Activated naive CD4-positive, alpha-beta T cell treated with anti-CD3 and anti-CD28 coated beads, Interleukin-2, amount 50 U/mL, for 72 hours (primary cell): Measurements from ENCODE around the gene PNMA8B. TPM values are rescaled to one million over a fixed set of nuclear protein-coding genes. Genes with fewer than 3 reads are reported as not detected.
"Not testable (repeated sequence)": the region's sequence is repeated elsewhere in the genome, so short reads cannot be mapped to it uniquely, and the experiment has no call there.

Source experiments
- ATAC-seq, 2 donors: fragments of 150-1000 bp; cut with Tn5 transposase; 2 replicates each; pipeline ENCODE4 v1.10.0; 2021; ENCODE audit warnings: mild to moderate bottlenecking in 2 of 2, moderate library complexity in 2 of 2
- DNase-seq, 2 donors: peaks; one replicate each; pipeline ENCODE4 v3.0.0; 2021 to 2022; ENCODE audit warnings: low spot score in 2 of 2
- H3K27ac Mint-ChIP-seq, 2 donors: one replicate each; pipeline ENCODE4 v1.8.0; 2022; ENCODE audit warnings: mild to moderate bottlenecking in 2 of 2, mixed read lengths in 2 of 2
- H3K36me3 Mint-ChIP-seq, 2 donors: one replicate each; pipeline ENCODE4 v1.8.0; 2022; ENCODE audit warnings: mixed read lengths in 2 of 2
- H3K9me3 Mint-ChIP-seq, 2 donors: one replicate each; pipeline ENCODE4 v1.8.0; 2022; ENCODE audit warnings: mixed read lengths in 2 of 2
- total RNA-seq, 2 donors: library from RNA; stranded (reverse); gene quantifications; one replicate each; pipeline ENCODE4 v1.2.3, GENCODE V29; 2022

PNMA8B gene
- total RNA-seq, 2 donors from 2014 or later, result 0.06 to 0.43 TPM

DNA sequence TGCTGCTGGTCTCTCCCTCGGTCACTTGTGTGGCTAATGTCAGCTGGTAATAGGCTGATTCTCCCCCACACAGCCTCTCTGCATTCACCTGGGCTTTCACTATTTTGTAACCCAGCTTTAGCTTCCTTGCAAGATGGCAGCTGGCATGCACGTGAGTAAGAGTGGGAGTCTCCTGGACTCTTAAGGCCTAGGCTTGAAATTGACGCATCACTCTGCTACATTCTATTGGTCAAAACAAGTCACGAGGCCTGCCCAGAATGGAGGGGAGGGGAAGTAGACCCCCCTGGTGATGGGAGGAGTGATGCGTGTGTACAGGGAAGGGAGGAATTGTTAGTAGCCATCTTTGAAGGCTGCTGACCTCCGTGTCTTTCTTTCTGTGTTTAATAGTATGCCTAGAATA, 24.9 kb upstream of the PNMA8B start:
- ATAC-seq (no peak), DNase-seq (no peak)
- Mint-ChIP-seq H3K9me3 (peaks cover 0 to 21% of the 10 kb centered on the region in 2 donors), H3K36me3 (peaks cover 9 to 32% of the 10 kb centered on the region in 2 donors), H3K27ac (peak overlapping the region in 1 of 2 donors; percentile 94)

DNA sequence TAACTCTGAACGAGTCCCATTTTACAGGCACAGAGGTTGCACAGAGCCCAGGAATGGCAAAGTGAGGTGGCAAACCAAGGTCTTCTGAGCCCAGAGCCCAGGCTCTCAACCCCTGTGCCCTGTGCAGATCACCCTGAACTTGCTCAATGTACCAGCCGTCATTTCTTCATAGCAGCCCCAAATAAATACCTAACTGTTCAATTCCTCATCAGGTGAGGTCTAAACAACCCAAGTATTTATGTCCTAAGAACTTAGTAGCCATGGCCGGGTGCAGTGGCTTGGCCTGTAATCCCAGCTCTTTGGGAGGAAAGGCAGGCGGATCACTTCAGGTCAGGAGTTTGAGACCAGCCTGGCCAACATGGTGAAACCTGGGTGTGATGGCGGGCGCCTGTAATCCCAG, 21.8 kb upstream of the PNMA8B start:
- peak overlapping the region in 1 of 2 donors; percentile 74 for H3K27ac Mint-ChIP-seq
- H3K9me3 Mint-ChIP-seq, result peaks cover 0 to 4% of the 10 kb centered on the region in 2 donors
- ATAC-seq (no peak), DNase-seq (no peak)
- H3K36me3 Mint-ChIP-seq, result peaks cover 0 to 1% of the 10 kb centered on the region in 2 donors

DNA sequence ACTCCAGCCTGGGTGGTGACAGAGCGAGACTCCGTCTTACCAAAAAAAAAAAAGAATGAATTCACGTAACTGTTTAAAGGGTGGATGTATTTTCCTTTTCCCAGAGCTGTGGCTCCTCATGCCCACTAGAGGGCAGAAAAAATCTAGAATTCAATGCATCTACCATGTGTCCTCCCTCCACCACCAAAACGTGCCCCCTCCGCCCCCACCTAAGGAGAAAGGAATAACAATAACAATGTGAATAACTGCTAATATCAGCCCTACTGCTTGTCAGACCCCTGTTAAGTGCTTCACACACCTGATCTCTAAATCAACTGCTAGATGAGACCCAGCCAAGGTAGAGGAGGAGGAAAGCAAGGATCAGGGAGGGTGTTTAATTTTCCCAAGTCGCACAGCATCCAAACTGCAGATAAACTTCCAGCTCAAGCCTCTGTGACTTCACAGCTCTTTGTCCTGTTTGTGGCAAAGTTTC, 20.2 kb upstream of the PNMA8B start:
- peak overlapping the region in 1 of 2 donors; percentile 74 for H3K27ac Mint-ChIP-seq
- DNase-seq, result peak in 1 of 2 donors; percentile 53

DNA sequence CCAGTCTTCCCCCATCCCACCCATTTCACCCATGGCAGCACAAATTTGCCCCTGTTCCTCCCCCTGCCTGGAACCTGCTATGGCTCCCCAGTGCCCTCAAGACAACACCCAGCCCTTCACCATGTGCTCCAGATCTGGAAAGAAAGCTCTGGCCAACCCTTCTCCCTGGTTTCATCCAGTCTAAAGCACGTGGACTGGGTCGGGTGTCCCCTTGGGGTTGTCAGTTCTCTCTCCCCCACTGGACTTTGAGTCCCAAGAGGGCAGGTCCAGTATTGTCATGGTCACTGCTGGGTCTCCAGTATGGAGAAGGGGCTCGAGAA, 19.6 kb upstream of the PNMA8B start:
- DNase-seq (no peak), ATAC-seq (no peak)
- H3K36me3 Mint-ChIP-seq, result peaks cover 0 to 8% of the 10 kb centered on the region in 2 donors
- peak overlapping the region in 1 of 2 donors; percentile 74 for H3K27ac Mint-ChIP-seq
- peaks cover 0 to 4% of the 10 kb centered on the region in 2 donors for H3K9me3 Mint-ChIP-seq

More for the DNA sequence above, 20.2 kb upstream of the PNMA8B start:
- peak; percentile 72 to 75 for ATAC-seq
- Mint-ChIP-seq H3K36me3 (peaks cover 0 to 6% of the 10 kb centered on the region in 2 donors), H3K9me3 (peaks cover 0 to 2% of the 10 kb centered on the region in 2 donors)

DNA sequence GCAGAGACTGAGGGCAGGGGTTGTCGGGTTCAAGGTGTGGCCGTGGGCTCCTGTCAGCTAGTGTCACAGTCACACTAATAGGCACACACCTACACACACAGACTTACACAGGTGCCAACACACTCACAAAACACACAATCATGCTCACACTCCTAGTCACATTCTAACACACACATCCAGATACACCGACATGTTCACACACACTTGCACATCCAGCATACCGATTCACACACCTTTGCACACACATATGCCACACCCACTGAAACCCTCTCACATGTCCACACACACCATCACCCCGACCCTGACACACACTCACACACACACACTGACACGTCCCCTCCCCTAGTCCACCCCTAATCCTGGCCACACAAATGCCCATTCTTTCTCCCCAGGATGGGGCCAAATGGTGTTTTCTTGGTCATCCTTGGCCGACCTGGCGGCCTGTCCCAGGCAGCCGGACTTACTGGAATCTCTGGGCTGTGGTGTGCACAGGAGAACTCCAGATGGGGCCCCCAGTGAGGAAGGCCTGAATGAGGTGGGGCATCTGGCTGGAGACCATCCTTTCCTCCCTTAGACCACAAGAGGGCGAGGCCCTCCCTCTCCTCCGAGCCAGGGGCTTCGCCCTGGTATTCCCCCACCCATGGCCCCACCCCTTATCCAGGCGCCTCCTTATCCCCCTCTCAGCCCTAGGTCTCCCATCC, 19.1 kb upstream of the PNMA8B start:
- Mint-ChIP-seq H3K9me3 (peaks cover 0 to 4% of the 10 kb centered on the region in 2 donors), H3K27ac (no peak overlapping the region), H3K36me3 (peaks cover 0 to 8% of the 10 kb centered on the region in 2 donors)
- ATAC-seq (no peak), DNase-seq (no peak)

DNA sequence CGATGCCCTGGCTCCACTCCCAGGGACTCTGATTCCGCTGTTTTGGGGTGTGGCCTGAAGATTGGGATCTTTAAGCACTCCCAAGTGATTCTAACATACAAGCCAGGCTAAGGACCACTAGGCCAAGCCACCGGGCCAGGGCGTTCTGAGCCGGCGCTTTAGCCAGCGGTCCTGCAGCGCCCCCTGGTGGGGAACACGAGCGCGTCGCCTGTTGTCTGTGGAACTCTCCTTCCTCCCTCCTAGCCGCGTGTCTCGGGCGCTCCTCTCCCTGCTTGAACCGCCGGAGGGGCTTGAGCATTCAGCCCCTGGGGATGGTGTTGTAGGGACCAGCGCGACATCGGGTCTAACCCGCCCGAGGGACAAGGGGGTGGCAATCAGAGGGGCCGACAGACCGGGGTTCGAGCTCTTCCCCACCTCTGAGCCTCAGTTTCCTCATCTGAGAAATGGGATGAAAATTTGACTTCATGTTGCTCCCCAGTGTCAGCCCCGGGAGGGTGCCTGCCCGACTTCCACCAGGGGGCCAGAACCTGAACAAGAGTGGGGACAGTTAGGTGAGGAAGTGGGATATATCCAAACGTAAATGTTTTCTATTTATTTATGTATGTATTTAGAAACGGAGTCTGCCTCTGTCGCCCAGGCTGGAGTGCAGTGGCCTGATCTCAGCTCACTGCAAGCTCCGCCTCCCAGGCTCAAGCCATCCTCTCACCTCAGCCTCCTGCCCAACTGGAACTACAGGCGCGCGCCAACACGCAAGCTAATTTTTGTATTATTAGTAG, 18.0 kb upstream of the PNMA8B start:
- peak; percentile 82 to 85 for ATAC-seq
- peaks cover 0 to 8% of the 10 kb centered on the region in 2 donors for H3K36me3 Mint-ChIP-seq
- H3K9me3 Mint-ChIP-seq, result peaks cover 0 to 4% of the 10 kb centered on the region in 2 donors
- DNase-seq, result peak; percentile 73 to 93
- no peak overlapping the region for H3K27ac Mint-ChIP-seq

DNA sequence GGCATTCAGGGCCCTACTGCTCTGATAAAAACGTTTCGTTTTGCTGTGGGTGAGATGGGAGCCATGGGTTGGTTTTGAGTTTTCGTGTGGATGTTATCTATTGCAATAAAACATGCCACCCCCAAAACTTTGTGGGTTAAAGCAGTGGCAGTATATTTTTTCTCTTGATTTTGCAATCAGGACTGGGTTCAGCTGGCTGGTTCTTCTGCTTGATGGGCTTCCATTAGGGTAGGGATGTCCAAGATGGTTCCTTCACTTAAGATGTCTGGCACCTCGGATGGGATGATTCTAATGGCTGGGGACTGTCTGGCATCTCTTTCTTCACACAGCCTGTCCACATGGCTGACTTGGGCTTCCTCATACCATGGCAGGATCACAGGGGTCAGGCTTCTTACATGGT, 15.6 kb upstream of the PNMA8B start:
- DNase-seq (no peak), ATAC-seq (no peak)
- H3K36me3 Mint-ChIP-seq, result peaks cover 0 to 8% of the 10 kb centered on the region in 2 donors
- no peak overlapping the region for H3K27ac Mint-ChIP-seq
- H3K9me3 Mint-ChIP-seq, result peaks cover 0 to 4% of the 10 kb centered on the region in 2 donors

DNA sequence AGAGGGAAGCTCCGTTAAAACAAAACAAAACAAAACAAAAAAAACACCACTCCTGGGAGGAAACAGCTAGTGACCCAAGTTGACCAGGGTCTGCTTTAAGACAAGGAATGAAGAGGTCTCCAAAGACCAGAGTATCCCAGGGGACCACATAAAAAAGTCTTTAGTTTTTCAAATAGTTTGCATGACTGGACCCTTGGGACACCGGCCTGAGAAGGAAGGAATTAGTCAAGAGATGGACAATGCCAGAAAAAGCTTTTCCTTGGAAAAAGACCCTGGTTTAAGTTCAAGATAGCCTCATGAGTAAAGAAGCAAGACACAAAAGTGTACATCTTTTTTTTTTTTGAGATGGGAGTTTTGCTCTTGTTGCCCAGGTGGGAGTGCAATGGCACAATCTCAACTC, 12.5 kb upstream of the PNMA8B start:
- H3K9me3 Mint-ChIP-seq, result peaks cover 0 to 4% of the 10 kb centered on the region in 2 donors
- peaks cover 0 to 8% of the 10 kb centered on the region in 2 donors for H3K36me3 Mint-ChIP-seq
- no peak overlapping the region for H3K27ac Mint-ChIP-seq
- DNase-seq, result no peak
- no peak for ATAC-seq

DNA sequence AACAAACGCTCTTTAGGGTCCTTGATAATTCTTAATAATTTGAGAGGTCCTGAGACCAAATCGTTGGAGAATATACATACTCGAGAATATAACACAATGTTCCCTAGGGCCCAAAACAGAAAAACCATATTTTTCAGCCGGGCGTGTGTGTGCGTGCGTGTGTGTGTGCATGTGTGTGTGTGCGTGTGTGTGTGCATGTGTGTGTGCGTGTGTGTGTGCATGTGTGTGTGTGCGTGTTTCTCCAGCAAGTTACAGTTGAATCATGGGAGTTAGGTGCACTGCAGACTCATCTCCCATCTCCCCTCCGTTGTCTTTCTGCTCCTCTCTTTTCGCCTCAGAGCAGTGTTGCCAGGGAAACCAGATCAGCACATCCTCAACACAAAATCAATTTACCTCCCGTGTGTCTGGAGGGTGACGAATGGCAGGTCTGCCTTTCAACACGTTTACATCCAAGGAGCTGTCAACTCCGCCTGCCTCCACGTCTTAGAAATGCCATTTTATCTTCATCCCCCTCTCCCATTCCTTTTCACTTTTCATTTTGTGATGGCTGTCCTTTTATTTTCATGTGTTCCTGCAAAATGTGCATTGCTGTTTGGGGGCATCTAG, 8.3 kb upstream of the PNMA8B start:
- no peak for ATAC-seq
- Mint-ChIP-seq H3K36me3 (no peaks in the 10 kb centered on the region), H3K9me3 (no peaks in the 10 kb centered on the region), H3K27ac (no peak overlapping the region)
- DNase-seq, result no peak

DNA sequence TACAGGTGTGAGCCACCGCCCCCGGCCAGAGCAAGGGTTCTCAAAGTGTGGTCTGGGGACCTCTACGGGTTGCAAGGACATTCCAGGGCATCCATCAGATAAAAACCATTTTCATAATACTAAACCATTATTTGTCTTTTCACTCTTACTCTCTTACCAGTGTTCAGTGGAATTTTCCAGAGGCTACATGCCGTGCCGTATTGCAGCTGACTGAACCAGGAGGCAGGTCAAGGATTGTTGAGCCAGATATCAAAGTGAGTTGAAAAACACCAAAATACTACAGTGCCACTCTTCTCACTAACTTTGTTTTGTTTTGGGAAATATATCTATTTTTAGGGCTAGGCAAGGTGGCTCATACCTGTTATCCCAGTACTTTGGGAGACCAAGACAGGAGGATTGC, 7.2 kb upstream of the PNMA8B start:
- Mint-ChIP-seq H3K36me3 (no peaks in the 10 kb centered on the region), H3K9me3 (no peaks in the 10 kb centered on the region), H3K27ac (no peak overlapping the region)
- no peak for ATAC-seq
- no peak for DNase-seq

DNA sequence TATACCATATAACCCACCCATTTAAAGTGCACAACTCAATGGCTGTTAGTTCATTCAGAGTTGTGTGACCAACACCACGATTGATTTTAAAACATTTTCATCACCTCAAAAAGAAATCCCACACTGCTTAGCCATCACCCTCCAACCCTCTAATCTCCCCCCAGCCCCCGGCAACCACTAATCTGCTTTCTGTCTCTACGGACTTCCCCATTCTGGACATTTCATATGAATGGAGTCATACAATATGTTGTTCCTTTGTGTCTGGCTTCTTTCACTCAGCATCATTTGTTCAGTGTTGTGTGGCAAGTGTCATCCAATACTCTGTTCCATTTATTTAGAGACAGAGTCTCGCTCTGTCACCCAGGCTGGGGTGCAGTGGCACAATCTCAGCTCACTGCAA, 4.0 kb upstream of the PNMA8B start:
- H3K27ac Mint-ChIP-seq, result no peak overlapping the region
- DNase-seq (no peak), ATAC-seq (no peak)
- no peaks in the 10 kb centered on the region for H3K9me3 Mint-ChIP-seq
- H3K36me3 Mint-ChIP-seq, result peaks cover 0 to 1% of the 10 kb centered on the region in 2 donors

DNA sequence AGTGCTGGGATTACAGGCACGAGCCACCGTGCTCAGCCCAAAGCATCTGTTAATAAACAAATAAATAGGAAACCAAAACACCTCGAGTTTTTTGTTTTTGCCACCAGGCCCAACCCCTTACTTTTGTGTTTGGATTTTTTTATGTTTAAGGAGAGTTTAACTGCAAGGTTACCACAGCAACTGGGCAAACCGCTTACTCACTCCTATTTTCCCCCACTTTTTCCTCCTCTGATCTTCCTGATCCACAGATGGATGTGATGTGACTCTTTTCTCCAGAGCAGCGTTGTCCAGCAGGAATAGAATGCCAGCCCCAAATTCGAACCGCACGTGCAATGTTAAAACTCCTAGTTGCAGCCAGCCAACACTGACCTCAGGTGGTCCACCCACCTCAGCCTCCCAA, 2.1 kb upstream of the PNMA8B start:
- H3K9me3 Mint-ChIP-seq, result no peaks in the 10 kb centered on the region
- no peak for ATAC-seq
- peak overlapping the region in 1 of 2 donors; percentile 5 for H3K27ac Mint-ChIP-seq
- DNase-seq, result no peak
- H3K36me3 Mint-ChIP-seq, result peaks cover 0 to 7% of the 10 kb centered on the region in 2 donors

DNA sequence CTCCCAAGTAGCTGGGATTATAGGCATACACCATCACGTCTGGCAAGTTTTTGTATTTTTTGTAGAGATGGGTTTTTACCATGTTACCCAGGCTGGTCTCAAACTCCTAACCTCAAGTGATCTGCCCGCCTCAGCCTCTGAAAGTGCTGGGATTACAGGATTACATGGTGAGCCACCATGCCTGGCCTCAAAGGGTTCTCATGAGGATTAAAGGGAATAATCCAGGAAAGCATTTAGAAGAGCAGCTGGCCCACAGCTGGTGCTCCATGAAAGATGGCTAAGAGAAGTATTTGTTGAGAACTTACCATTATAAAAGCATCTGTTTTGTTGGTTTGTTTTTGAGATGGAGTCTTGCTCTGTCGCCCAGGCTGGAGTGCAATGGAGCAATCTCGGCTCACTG, 1.2 kb upstream of the PNMA8B start:
- not testable (repeated sequence) for H3K9me3 Mint-ChIP-seq, DNase-seq, H3K36me3 Mint-ChIP-seq, ATAC-seq, H3K27ac Mint-ChIP-seq

DNA sequence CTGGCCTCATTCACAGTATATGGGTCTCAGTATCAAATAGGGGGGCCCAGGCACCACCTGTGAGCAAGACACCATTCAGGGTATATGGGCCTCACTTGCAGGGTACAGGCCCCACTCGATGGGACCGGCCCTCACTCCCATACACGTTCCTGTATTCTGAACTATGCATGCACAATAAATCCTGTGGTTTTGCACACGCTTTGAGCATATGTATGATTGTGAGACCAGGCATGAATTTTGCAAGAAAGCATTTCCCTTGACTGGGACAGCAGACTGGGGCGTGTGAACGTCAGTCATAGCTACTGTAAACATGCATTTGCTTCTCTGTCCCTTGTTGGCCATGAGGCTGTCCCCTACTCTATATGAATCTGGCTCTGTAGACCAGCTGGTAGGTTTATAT, 637 bp upstream of the PNMA8B start:
- peaks cover 0 to 7% of the 10 kb centered on the region in 2 donors for H3K36me3 Mint-ChIP-seq
- ATAC-seq (no peak), DNase-seq (no peak)
- no peaks in the 10 kb centered on the region for H3K9me3 Mint-ChIP-seq
- H3K27ac Mint-ChIP-seq, result no peak overlapping the region

DNA sequence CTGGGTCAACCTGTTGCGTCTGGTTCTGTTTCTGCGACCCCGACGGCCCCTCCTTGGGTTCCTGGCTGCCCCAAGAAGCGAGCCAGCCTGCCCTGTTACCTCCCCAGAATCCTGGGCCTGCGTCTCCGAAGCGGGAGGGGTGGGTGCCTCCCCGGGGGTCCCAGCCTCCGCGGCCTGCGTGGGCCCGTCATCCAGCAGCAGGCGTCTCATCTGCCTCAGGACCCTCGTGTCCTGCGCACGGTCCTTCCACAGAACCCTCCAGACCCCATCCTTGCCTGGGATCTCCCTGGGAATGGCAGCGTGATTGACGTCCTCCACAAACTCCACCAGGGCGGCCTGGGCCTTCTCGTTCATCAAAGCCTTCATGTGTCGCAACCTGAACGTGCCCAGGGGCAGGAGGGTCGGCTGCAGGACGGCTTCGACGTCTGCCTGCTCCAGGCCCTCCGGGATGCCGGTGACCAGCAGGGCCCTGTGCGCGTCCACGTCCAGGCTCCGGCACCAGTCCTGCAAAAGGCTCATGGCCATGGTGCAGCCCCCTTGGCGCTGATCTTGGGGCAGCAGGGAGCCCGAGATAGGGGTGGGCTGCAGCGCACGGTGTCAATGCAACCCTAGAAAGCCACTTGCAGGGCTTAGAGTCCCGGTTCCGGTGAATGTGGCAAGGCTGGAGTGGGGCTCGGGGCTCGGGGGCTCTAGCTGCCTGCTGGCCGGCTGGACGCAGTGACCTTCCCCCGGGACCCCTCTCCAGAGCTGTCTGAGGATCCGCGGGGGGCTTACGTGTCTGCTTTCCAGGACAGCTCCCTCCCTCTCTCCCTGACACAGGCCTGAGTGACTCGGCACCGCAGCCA, 504 bp downstream of the PNMA8B start:
- no peak for ATAC-seq
- no peak overlapping the region for H3K27ac Mint-ChIP-seq
- peaks cover 0 to 7% of the 10 kb centered on the region in 2 donors for H3K36me3 Mint-ChIP-seq
- no peaks in the 10 kb centered on the region for H3K9me3 Mint-ChIP-seq
- DNase-seq, result no peak

DNA sequence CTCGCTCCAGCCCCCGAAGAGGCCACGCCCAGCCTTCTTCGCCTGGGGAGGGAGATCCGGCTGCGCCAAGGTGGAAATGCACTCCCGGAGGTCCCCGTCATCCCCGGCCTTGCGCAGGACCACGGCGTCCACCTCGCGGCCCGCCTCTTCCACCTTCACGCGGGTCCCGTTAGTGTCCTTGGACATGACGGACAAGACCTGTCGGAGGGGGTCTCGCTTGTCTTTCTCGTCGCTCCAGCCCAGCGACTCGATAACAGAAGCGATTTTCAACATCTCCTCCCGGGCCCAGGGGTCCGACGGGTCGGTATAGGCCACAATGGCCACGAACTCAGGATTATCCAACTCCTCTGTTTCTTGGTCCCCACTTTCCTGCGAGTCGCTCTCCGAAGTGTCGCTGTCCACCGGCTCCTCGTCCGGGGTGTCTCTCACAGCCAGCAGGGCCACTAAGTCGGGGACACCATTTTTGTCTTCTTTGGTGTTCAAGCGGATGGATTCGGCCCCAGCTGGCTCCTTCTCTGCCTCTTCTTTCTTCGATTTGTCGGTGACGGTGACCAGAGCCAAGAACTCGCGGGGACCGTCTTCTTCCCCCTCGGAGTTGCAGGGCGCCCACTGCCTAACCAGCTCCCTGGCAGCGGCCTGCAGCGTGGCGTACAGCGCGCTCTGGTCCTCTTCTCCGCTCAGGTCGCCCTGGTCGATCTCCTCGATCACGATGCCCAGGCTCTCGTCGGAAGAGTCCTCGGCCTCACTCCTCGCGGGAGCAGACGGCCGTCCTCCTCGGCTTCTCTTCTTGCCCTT, 1.3 kb downstream of the PNMA8B start:
- ATAC-seq, result no peak
- DNase-seq, result no peak
- Mint-ChIP-seq H3K27ac (peak overlapping the region; percentile 63 to 74), H3K36me3 (peaks cover 6 to 7% of the 10 kb centered on the region in 2 donors), H3K9me3 (no peaks in the 10 kb centered on the region)
